Activated CD4-positive, alpha-beta T cell treated with anti-CD3 and anti-CD28 coated beads, Interleukin-2, amount 10 ng/mL, durations not matched to agents 24 days and 14 days (primary cell): ENCODE measurements around the gene PRKAR1A. TPM values are rescaled to one million over a fixed set of nuclear protein-coding genes. Genes with fewer than 3 reads are reported as not detected.
"Not testable (repeated sequence)": the region's sequence is repeated elsewhere in the genome, so short reads cannot be mapped to it uniquely, and the experiment has no call there.

ENCODE experiments used
- DNase-seq: peaks from one replicate; pipeline ENCODE4 v3.0.0; 2022
- H3K27ac Mint-ChIP-seq: one replicate; pipeline ENCODE4 v1.8.0; 2022; ENCODE audit warnings: mild to moderate bottlenecking, mixed read lengths
- H3K27me3 Mint-ChIP-seq: one replicate; pipeline ENCODE4 v1.8.0; 2022; ENCODE audit warnings: mixed read lengths
- H3K36me3 Mint-ChIP-seq: one replicate; pipeline ENCODE4 v1.8.0; 2022; ENCODE audit warnings: low read depth, mild to moderate bottlenecking, mixed read lengths
- H3K4me1 Mint-ChIP-seq: one replicate; pipeline ENCODE4 v1.8.0; 2021; ENCODE audit warnings: mixed read lengths
- H3K4me3 Mint-ChIP-seq: one replicate; pipeline ENCODE4 v1.8.0; 2022; ENCODE audit warnings: mild to moderate bottlenecking, moderate library complexity, mixed read lengths
- H3K9me3 Mint-ChIP-seq: one replicate; pipeline ENCODE4 v1.8.0; 2021; ENCODE audit warnings: mixed read lengths
- intact Hi-C: fragments of 100-400 bp; cut with micrococcal nuclease; formaldehyde crosslinking; loops from one replicate; pipeline ENCODE4 v1.15.1; 2023
- total RNA-seq: library from RNA; stranded (reverse); gene quantifications from 2 replicates; pipeline ENCODE4 v1.2.3, GENCODE V29; 2022

The PRKAR1A gene
- 194 and 207 TPM in 2 replicates for total RNA-seq

DNA sequence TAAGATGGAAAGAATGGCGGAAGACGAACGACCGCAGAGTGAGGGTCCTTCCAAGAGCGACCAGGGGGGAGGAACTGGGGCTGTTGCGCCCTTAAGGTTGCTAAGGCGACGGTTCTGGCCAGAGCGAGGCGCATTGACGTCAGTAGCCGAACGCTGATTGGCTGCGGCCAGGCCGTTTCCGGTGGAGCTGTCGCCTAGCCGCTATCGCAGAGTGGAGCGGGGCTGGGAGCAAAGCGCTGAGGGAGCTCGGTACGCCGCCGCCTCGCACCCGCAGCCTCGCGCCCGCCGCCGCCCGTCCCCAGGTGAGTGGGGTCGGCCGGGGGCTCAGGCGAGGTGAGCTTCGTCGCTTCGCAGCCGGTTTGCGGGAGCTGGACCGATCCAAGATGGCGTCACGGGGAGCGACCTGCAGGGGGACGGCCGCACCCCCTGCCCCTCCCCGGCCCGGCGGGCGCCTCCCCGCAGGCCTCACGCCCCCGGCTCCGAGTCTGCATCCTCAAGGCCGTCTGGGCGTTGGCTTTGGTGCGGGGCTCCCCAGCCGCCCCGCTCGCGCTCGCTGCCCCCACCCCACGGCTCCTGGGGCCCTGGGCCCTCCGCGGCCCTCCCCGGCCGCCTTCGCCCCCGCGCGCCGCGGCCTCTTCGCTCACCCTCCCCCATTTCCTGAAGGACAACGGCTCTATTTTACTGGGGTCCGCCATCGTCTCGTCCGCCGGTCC, at the start of gene PRKAR1A:
Gene PRKAR1A (plus strand): TSS at position 184 of the 713 bp plus-strand sequence. CDS start 2,970 bp downstream, outside the sequence.
- peaks cover 31% of the 10 kb centered on the region for H3K36me3 Mint-ChIP-seq
- H3K27ac Mint-ChIP-seq, result peak within 1 kb of the TSS; percentile 99
- peaks cover 61% of the 10 kb centered on the region for H3K4me1 Mint-ChIP-seq
- DNase-seq, result peak; percentile 98
- no peaks in the 10 kb centered on the region for H3K9me3 Mint-ChIP-seq
- no peaks in the 10 kb centered on the region for H3K27me3 Mint-ChIP-seq
- intact Hi-C loops, result loop anchor here (5.0 to 10.0 kb wide), 4 partner anchors 220 to 812 kb away; partner anchors contain the start of genes ABCA5, AMZ2, ARSG and SLC16A6
- peak within 1 kb of the TSS; percentile 99 for H3K4me3 Mint-ChIP-seq

DNA sequence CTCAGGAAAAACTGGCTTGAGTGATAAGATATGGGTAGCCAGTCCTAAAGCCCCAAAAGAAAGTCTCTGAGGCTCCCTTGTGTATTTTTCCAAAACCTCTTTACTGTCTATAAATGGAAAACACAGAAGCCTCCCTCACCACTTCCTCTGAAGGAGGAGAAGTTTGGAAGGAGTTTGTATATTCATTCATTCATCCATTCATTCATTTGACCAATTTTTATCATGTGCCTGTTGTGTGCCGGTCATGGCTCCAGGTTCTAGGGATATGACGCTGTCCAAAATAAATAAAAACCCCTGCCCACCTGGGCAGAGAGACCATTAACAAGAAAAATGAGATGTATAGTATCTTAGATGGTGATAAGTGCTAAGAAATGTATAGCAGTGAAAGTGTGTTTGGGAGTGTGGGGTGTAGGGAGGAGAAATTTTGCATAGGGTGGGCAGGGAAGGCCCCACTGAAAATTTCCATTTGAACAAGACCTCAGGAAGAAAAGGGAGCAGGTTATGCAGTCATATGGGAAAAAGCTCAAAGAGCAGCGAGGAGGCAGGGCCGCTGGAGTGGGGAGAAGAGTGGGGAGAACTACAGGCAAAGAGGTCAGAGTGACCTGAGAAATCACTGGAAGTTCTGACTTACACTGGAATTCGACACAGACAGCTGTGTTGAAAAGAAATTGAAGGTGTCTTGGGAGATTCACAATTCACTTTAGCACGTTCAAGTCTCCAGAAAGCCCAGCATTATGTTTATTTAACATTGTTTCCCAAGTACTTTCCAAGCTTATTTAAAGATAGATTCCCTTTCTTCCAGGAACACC, 48.8 kb upstream of the PRKAR1A start:
- Mint-ChIP-seq H3K4me1 (peaks cover 44% of the 10 kb centered on the region), H3K9me3 (no peaks in the 10 kb centered on the region), H3K27ac (no peak overlapping the region), H3K4me3 (no peak overlapping the region), H3K36me3 (no peaks in the 10 kb centered on the region), H3K27me3 (peaks cover 11% of the 10 kb centered on the region)
- no peak for DNase-seq
- intact Hi-C loops, result loop anchor here (1.0 to 10.0 kb wide), 8 partner anchors 27 to 639 kb away; partner anchors contain the start of gene BPTF

- H3K9me3 Mint-ChIP-seq, result no peaks in the 10 kb centered on the region
- no peak for DNase-seq
- no peak overlapping the region for H3K27ac Mint-ChIP-seq
- H3K36me3 Mint-ChIP-seq, result no peaks in the 10 kb centered on the region
- peaks cover 29% of the 10 kb centered on the region for H3K27me3 Mint-ChIP-seq
- peaks cover 7% of the 10 kb centered on the region for H3K4me1 Mint-ChIP-seq
- no peak overlapping the region for H3K4me3 Mint-ChIP-seq
- intact Hi-C loops, result loop anchor here (10.0 kb wide), 1 partner anchor 644 kb away; the partner anchor contains the start of gene BPTF
Measured at GRCh38 chr17:68468334-68468733, 43.9 kb upstream of the PRKAR1A start.

DNA sequence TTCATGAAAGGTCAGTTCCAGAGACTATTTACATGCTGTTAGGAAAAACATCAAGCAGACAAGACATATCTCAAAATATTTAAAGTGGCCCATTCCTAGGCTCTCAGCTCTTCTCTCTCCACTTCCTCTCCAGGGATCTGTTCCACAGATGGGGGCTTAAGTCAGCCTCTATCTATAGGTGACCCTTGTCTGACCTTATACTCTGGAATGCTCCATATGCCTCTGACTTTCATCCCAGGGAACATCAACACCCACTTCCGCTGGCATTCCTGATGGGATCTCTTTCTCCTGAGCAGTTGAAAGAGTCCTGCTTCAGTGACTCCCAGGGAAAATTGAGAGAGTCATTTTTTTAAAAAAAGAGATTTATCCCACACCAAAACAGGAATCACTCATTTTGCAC, 43.4 kb upstream of the PRKAR1A start:
- Mint-ChIP-seq H3K9me3 (no peaks in the 10 kb centered on the region), H3K4me3 (no peak overlapping the region), H3K27ac (no peak overlapping the region), H3K27me3 (peaks cover 31% of the 10 kb centered on the region), H3K4me1 (peaks cover 7% of the 10 kb centered on the region), H3K36me3 (no peaks in the 10 kb centered on the region)
- intact Hi-C loops, result loop anchor here (10.0 kb wide), 1 partner anchor 644 kb away; the partner anchor contains the start of gene BPTF
- no peak for DNase-seq

GRCh38 chr17:68470961-68471360, 41.3 kb upstream of the PRKAR1A start:
- Mint-ChIP-seq H3K27ac (no peak overlapping the region), H3K4me1 (peaks cover 3% of the 10 kb centered on the region), H3K27me3 (peaks cover 36% of the 10 kb centered on the region), H3K4me3 (no peak overlapping the region), H3K36me3 (no peaks in the 10 kb centered on the region), H3K9me3 (no peaks in the 10 kb centered on the region)
- intact Hi-C loops, result no loop called here
- no peak for DNase-seq

GRCh38 chr17:68480885-68481284, 31.3 kb upstream of the PRKAR1A start:
- Mint-ChIP-seq H3K27me3 (peaks cover 42% of the 10 kb centered on the region), H3K9me3 (peaks cover 7% of the 10 kb centered on the region), H3K27ac (no peak overlapping the region), H3K36me3 (peaks cover 5% of the 10 kb centered on the region), H3K4me1 (peaks cover 4% of the 10 kb centered on the region), H3K4me3 (no peak overlapping the region)
- no peak for DNase-seq
- intact Hi-C loops, result no loop called here

DNA sequence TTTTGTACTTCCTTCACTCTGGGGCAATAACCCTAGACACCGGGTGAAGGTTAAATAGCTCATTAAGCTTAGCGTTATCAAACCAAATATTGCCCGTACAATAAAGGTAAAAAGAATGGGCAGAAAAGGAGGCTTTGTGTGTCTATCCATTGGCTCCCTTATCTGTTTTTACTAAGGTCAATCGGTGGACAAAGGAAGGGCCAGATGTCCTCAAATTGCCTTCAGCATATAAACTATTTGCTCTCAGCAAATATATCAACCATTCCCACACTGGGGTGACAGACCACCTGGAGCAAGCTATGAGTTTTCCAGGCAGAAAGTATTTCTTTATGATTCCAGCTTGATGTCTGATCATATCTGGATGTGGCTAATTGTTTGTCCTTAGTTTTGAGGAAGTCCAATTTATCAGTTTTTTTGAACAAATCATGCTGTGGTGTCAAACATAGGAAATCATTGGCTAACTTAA, 29.6 kb upstream of the PRKAR1A start:
- no peak for DNase-seq
- Mint-ChIP-seq H3K27ac (no peak overlapping the region), H3K36me3 (peaks cover 5% of the 10 kb centered on the region), H3K27me3 (peaks cover 38% of the 10 kb centered on the region), H3K4me3 (no peak overlapping the region), H3K4me1 (peaks cover 16% of the 10 kb centered on the region), H3K9me3 (peaks cover 7% of the 10 kb centered on the region)
- intact Hi-C loops, result no loop called here

GRCh38 chr17:68484458-68484857, 27.8 kb upstream of the PRKAR1A start:
- peaks cover 2% of the 10 kb centered on the region for H3K36me3 Mint-ChIP-seq
- intact Hi-C loops, result no loop called here
- no peak overlapping the region for H3K4me3 Mint-ChIP-seq
- H3K4me1 Mint-ChIP-seq, result peaks cover 24% of the 10 kb centered on the region
- H3K9me3 Mint-ChIP-seq, result peaks cover 3% of the 10 kb centered on the region
- DNase-seq, result no peak
- peaks cover 34% of the 10 kb centered on the region for H3K27me3 Mint-ChIP-seq
- H3K27ac Mint-ChIP-seq, result no peak overlapping the region

- DNase-seq, result no peak
- Mint-ChIP-seq H3K4me3 (no peak overlapping the region), H3K27me3 (peaks cover 14% of the 10 kb centered on the region), H3K9me3 (peaks cover 5% of the 10 kb centered on the region), H3K36me3 (no peaks in the 10 kb centered on the region), H3K4me1 (peaks cover 27% of the 10 kb centered on the region), H3K27ac (no peak overlapping the region)
- intact Hi-C loops, result no loop called here
Measured at GRCh38 chr17:68489919-68490318, 22.3 kb upstream of the PRKAR1A start.

DNA sequence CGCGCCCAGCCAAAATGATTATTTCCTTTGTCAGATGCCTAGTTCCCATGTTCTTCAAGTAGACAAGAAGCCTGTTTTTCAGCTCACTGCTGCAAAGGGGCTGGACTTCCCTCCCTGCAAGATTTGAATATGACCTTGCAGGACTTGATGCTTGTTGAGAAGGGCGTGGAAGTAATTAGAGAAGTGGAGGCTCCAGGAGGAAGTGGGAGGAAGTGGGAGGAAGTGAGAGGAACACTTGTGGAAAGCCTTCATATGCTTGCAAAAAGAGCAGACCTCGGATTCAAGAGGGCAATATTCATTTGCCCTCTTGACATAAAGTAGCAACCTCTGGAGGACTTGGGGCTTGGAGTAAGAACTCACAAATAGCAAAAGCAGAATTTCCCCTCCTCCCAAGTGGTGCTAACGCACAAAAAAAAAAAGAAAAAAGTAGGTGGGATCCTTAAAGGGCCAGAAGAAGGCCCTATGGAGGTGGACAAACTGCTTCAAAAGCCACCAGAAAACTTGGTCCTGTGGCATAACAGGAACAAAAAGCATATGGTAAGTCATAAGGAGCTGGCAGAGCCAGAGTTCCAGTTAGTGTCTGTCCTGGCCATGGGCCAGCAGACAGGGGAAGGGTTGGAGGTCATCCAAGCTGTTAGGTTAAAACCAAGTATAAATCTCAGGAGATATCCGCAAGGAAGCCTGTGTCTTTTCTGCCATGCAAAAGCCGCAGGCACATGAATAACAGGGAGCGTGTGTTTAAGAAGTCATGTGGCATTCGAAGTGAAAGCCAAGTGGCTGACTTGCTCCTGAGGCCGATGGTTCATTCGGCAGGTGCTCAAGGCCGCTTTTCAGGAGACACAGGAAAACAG, 20.6 kb upstream of the PRKAR1A start:
- H3K27me3 Mint-ChIP-seq, result peaks cover 2% of the 10 kb centered on the region
- intact Hi-C loops, result no loop called here
- H3K36me3 Mint-ChIP-seq, result no peaks in the 10 kb centered on the region
- H3K4me3 Mint-ChIP-seq, result no peak overlapping the region
- no peak for DNase-seq
- H3K4me1 Mint-ChIP-seq, result peaks cover 24% of the 10 kb centered on the region
- H3K9me3 Mint-ChIP-seq, result peaks cover 5% of the 10 kb centered on the region
- H3K27ac Mint-ChIP-seq, result no peak overlapping the region

DNA sequence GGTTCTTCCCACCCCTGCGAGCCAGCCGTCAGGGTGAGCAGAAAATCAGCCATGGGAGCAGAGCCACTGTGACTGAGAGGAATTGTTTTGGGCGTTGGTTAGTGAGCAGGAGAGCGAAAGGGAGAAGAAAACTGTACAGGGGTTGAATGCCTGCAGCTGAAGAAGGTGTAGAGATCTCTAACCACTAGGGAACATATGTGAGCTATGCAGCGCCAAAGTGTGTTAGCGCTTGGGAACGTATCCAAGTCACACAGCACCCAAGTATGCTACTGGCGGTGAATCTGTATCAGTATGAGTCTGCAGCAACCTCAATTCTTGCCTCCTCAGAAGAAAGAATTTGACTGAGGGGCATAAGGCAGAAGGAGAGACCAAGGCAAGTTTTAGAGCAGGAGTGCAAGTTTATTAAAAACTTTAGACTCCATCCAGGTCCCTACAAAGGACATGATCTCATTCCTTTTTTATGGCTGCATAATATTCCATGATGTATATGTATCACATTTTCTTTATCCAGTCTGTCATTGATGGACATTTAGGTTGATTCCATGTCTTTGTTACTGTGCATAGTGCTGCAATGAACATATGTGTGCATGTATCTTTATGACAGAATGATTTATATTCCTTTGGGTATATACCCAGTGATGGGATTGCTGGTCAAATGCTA, 19.7 kb upstream of the PRKAR1A start:
- H3K9me3 Mint-ChIP-seq, H3K4me3 Mint-ChIP-seq, H3K27ac Mint-ChIP-seq, H3K36me3 Mint-ChIP-seq, intact Hi-C loops, DNase-seq, H3K27me3 Mint-ChIP-seq: not testable (repeated sequence)
- H3K4me1 Mint-ChIP-seq, result peaks cover 22% of the 10 kb centered on the region

- Mint-ChIP-seq H3K36me3 (no peaks in the 10 kb centered on the region), H3K27ac (no peak overlapping the region), H3K4me3 (no peak overlapping the region), H3K9me3 (peaks cover 8% of the 10 kb centered on the region), H3K4me1 (peaks cover 29% of the 10 kb centered on the region), H3K27me3 (no peaks in the 10 kb centered on the region)
- intact Hi-C loops, result no loop called here
- DNase-seq, result no peak
Measured at GRCh38 chr17:68495081-68495480, 17.1 kb upstream of the PRKAR1A start.

- Mint-ChIP-seq H3K9me3 (peaks cover 3% of the 10 kb centered on the region), H3K27me3 (no peaks in the 10 kb centered on the region), H3K4me1 (peaks cover 31% of the 10 kb centered on the region), H3K36me3 (peaks cover 2% of the 10 kb centered on the region), H3K27ac (peak overlapping the region; percentile 73), H3K4me3 (peak overlapping the region; percentile 31)
- intact Hi-C loops, result no loop called here
- peak; percentile 73 for DNase-seq
Measured at GRCh38 chr17:68497885-68498319, 14.3 kb upstream of the PRKAR1A start.
